ENCODE results near the gene SLAIN1.

GRCh38 chr13:77730572-77730971 is 33.1 kb downstream of the SLAIN1 start:
- TF ChIP-seq POLR2A (IDR thresholded peaks at IDR 0.05; ENCODE audit: extremely low read depth, insufficient read length) (no peak), CTCF (IDR thresholded peaks at IDR 0.05; ENCODE audit: low read depth, low read length) (no peak)

Measured in NB4 (cell line).